SU-DHL-6 (cell line): ENCODE data around the gene PHLDA2.

ENCODE experiments used
- EZH2phosphoT487 ChIP-seq: fragments of 200-600 bp; sonication (generic), shearing (Covaris generic); conservative IDR thresholded peaks from 2 replicates; pipeline ENCODE4 v1.6.1; 2018; ENCODE audit warnings: mild to moderate bottlenecking, antibody characterized with exemption, low read length, moderate library complexity, mixed read lengths
- TF ChIP-seq, protein P1 (sequence below): fragments of 200-600 bp; sonication (generic); IDR thresholded peaks from one replicate; pipeline ENCODE4 v1.5.1; 2017; ENCODE audit warnings: antibody characterized with exemption, mild to moderate bottlenecking, low read length, moderate library complexity; ENCODE audit not compliant: insufficient read depth, poor library complexity, severe bottlenecking

DNA sequence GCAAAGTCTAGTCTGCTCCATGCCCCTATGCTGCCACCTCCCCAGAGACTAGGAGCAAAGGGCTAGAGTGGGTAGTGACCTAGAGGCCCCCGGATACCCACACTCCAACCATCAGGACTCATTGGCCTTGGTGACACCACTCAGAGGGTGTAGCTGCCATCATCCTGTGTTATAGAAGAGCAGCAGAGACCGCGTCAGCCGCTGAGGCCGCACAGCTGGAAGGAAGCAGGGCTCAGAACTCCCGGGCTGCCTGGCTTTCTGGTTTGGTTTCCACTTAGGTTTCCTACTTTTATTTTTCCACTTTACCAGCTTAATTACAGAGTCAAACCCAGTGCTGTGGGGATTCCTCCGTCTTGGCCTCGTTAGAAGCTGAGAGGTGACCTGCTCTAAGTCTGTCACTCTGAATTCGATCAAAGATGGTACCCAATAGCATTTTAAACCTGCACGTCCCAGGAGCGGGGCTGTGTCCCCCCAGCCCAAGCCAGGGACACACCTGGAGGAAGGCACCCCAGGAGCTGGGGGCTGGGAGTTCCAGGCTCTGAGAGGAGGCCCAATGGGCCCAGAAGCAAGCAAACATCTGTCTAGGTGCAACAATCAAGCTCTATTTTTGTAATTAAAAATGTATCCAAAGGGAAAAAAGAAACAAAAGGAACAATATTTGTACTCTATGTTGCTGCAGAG lies 41.6 kb downstream of the PHLDA2 start:
- no peak for TF ChIP-seq EZH2phosphoT487
- TF ChIP-seq, protein P1, sequence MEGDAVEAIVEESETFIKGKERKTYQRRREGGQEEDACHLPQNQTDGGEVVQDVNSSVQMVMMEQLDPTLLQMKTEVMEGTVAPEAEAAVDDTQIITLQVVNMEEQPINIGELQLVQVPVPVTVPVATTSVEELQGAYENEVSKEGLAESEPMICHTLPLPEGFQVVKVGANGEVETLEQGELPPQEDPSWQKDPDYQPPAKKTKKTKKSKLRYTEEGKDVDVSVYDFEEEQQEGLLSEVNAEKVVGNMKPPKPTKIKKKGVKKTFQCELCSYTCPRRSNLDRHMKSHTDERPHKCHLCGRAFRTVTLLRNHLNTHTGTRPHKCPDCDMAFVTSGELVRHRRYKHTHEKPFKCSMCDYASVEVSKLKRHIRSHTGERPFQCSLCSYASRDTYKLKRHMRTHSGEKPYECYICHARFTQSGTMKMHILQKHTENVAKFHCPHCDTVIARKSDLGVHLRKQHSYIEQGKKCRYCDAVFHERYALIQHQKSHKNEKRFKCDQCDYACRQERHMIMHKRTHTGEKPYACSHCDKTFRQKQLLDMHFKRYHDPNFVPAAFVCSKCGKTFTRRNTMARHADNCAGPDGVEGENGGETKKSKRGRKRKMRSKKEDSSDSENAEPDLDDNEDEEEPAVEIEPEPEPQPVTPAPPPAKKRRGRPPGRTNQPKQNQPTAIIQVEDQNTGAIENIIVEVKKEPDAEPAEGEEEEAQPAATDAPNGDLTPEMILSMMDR = no peak
